HL-60/S4 treated with phorbol 12-myristate 13-acetate at 8.2 ng/mL for 4 days and 3 days (cell line): ENCODE data around the gene MGAT4A.
"Not testable (repeated sequence)": the region's sequence is repeated elsewhere in the genome, so short reads cannot be mapped to it uniquely, and the experiment has no call there.

Experiments used
- in situ Hi-C: fragments of 300-500 bp; cut with MboI; formaldehyde crosslinking; loops from 2 replicates; pipeline ENCODE4 v1.15.0; 2022; ENCODE audit warnings: low sequenced_read_pairs

Gene MGAT4A

GRCh38 chr2:98759827-98760625 is 29.1 kb upstream of the MGAT4A start:
- in situ Hi-C loops, result no loop called here

GRCh38 chr2:98759338-98759737 is 28.4 kb upstream of the MGAT4A start:
- in situ Hi-C loops, result no loop called here

- in situ Hi-C loops, result no loop called here
These were observed 27.0 kb upstream of the MGAT4A start for GRCh38 chr2:98757904-98758421.

- in situ Hi-C loops, result no loop called here
These were observed 22.9 kb upstream of the MGAT4A start for GRCh38 chr2:98753801-98754200.

- in situ Hi-C loops, result not testable (repeated sequence)
These were observed 21.8 kb upstream of the MGAT4A start for GRCh38 chr2:98752711-98753110.

GRCh38 chr2:98751748-98752147 is 20.8 kb upstream of the MGAT4A start:
- in situ Hi-C loops, result no loop called here

- in situ Hi-C loops, result no loop called here
These were observed 19.8 kb upstream of the MGAT4A start for GRCh38 chr2:98750593-98751282.

- in situ Hi-C loops, result no loop called here
These were observed 18.1 kb upstream of the MGAT4A start for GRCh38 chr2:98749066-98749450.

GRCh38 chr2:98748292-98749065 is 17.5 kb upstream of the MGAT4A start:
- in situ Hi-C loops, result no loop called here

- in situ Hi-C loops, result no loop called here
These were observed 17.0 kb upstream of the MGAT4A start for GRCh38 chr2:98747888-98748287.

GRCh38 chr2:98746426-98746825 is 15.5 kb upstream of the MGAT4A start:
- in situ Hi-C loops, result no loop called here

GRCh38 chr2:98744595-98744994 is 13.7 kb upstream of the MGAT4A start:
- in situ Hi-C loops, result no loop called here

- in situ Hi-C loops, result no loop called here
These were observed 12.9 kb upstream of the MGAT4A start for GRCh38 chr2:98743835-98744234.

GRCh38 chr2:98739020-98739419 is 8.1 kb upstream of the MGAT4A start:
- in situ Hi-C loops, result no loop called here

- in situ Hi-C loops, result no loop called here
These were observed 7.4 kb upstream of the MGAT4A start for GRCh38 chr2:98738304-98738703.

- in situ Hi-C loops, result no loop called here
These were observed 6.9 kb upstream of the MGAT4A start for GRCh38 chr2:98737848-98738247.

- in situ Hi-C loops, result no loop called here
These were observed 5.5 kb upstream of the MGAT4A start for GRCh38 chr2:98736464-98736889.

GRCh38 chr2:98734823-98735260 is 3.9 kb upstream of the MGAT4A start:
- in situ Hi-C loops, result no loop called here

GRCh38 chr2:98734162-98734561 is 3.2 kb upstream of the MGAT4A start:
- in situ Hi-C loops, result no loop called here

- in situ Hi-C loops, result no loop called here
These were observed 1.6 kb upstream of the MGAT4A start for GRCh38 chr2:98732430-98733051.

- in situ Hi-C loops, result no loop called here
These were observed 990 bp upstream of the MGAT4A start for GRCh38 chr2:98731894-98732349.
